GM12878 (cell line): ENCODE results near the gene CACNA2D4. TPM values are rescaled to one million over a fixed set of nuclear protein-coding genes. Genes with fewer than 3 reads are reported as not detected.

Experiments
- ATAC-seq: fragments of 200-7000 bp; cut with Tn5 transposase; 3 replicates; pipeline ENCODE4 v1.9.1; 2020; ENCODE audit warnings: mild to moderate bottlenecking, moderate library complexity
- BruUV-seq: library from RNA; stranded (reverse); fragments of 400-500 nt; replicated peaks from 2 replicates; lab custom pipeline; 2021; lab: Mats Ljungman, UMichigan
- CTCF ChIA-PET: fragments of 300-600 bp; sonication (Branson Sonifier 250); formaldehyde crosslinking; extraction: SDS; loops from one replicate; lab custom pipeline; 2021; ENCODE audit warnings: inconsistent platforms; lab: Yijun Ruan, JAX
- POLR2A ChIA-PET: fragments of 350-600 bp; formaldehyde crosslinking; extraction: SDS; loops from one replicate; lab custom pipeline; 2021; ENCODE audit warnings: inconsistent platforms; lab: Charles Lee
- RAD21 ChIA-PET: fragments of 300-600 bp; sonication (Branson Sonifier 250); formaldehyde crosslinking; loops from one replicate; lab custom pipeline; 2023; ENCODE audit warnings: antibody characterized with exemption; ENCODE audit not compliant: unreplicated experiment; lab: Charles Lee
- SMC1A ChIA-PET: fragments of 300-600 bp; sonication (Branson Sonifier 250); formaldehyde crosslinking; loops from one replicate; lab custom pipeline; 2023; ENCODE audit not compliant: unreplicated experiment, uncharacterized antibody; lab: Charles Lee
- DNase-seq: peaks from one replicate; pipeline ENCODE4 v3.0.0-alpha.2; 2011; ENCODE audit warnings: low read depth, low spot score
- FAIRE-seq: peaks from 3 replicates; lab custom pipeline; 2011; peaks lifted over from hg19 to GRCh38; lab: Jason Lieb, UNC
- H2AFZ ChIP-seq: 2 replicates; pipeline ENCODE4 v1.6.0; 2011; ENCODE audit warnings: low read depth, low read length, control low read depth; ENCODE audit not compliant: control insufficient read depth
- H3K27ac ChIP-seq: 2 replicates; pipeline ENCODE4 v1.5.1; 2011; ENCODE audit warnings: control low read depth; ENCODE audit not compliant: control insufficient read depth, insufficient read depth
- H3K27me3 ChIP-seq, 2 experiments: replicated peaks in 1 of 2; 2 replicates each; pipeline versions ENCODE4 v1.6.0 to v1.6.1; 2011; ENCODE audit warnings: low read length in 1 of 2; ENCODE audit not compliant: control insufficient read depth in 2 of 2, insufficient read depth in 2 of 2
- H3K36me3 ChIP-seq, 2 experiments: 2 replicates each; pipeline ENCODE4 v1.5.1; 2011; ENCODE audit warnings: low read length in 1 of 2; ENCODE audit not compliant: control insufficient read depth in 2 of 2, insufficient read depth in 2 of 2
- H3K4me1 ChIP-seq: 2 replicates; pipeline ENCODE4 v1.6.1; 2011; ENCODE audit warnings: mild to moderate bottlenecking, low read length, moderate library complexity, mixed read lengths; ENCODE audit not compliant: control insufficient read depth, insufficient read depth
- H3K4me2 ChIP-seq: 2 replicates; pipeline ENCODE4 v1.6.0; 2011; ENCODE audit warnings: control low read depth; ENCODE audit not compliant: control insufficient read depth, insufficient read depth
- H3K4me3 ChIP-seq: fragments of 200-600 bp; sonication (generic); 2 replicates; pipeline ENCODE4 v1.5.1; 2016
- H3K79me2 ChIP-seq: 2 replicates; pipeline ENCODE4 v1.6.0; 2011; ENCODE audit warnings: low read length; ENCODE audit not compliant: control insufficient read depth, insufficient read depth
- H3K9ac ChIP-seq: 2 replicates; pipeline ENCODE4 v1.8.0; 2011; ENCODE audit warnings: low read length, control low read depth, mixed read lengths; ENCODE audit not compliant: control insufficient read depth, insufficient read depth
- H3K9me3 ChIP-seq: replicated peaks from 3 replicates; pipeline ENCODE4 v1.5.1; 2011; ENCODE audit warnings: mild to moderate bottlenecking, low read length; ENCODE audit not compliant: control insufficient read depth, insufficient read depth
- H4K20me1 ChIP-seq: 2 replicates; pipeline ENCODE4 v1.6.0; 2011; ENCODE audit not compliant: control insufficient read depth, insufficient read depth
- BRCA1 ChIP-seq: IDR thresholded peaks from 2 replicates; pipeline ENCODE4 v1.6.1; 2011; ENCODE audit warnings: low read depth, low read length, improper control_type of control experiment
- CREB1 ChIP-seq: IDR thresholded peaks from 2 replicates; pipeline ENCODE4 v1.6.1; 2012; ENCODE audit warnings: low read depth, mild to moderate bottlenecking, inconsistent platforms
- EZH2 ChIP-seq: IDR thresholded peaks from 2 replicates; pipeline ENCODE4 v1.6.1; 2012; ENCODE audit warnings: low read depth, mild to moderate bottlenecking, control low read depth, inconsistent platforms, low read length, borderline replicate concordance; ENCODE audit not compliant: control insufficient read depth
- FOXM1 ChIP-seq: IDR thresholded peaks from 2 replicates; pipeline ENCODE4 v1.6.1; 2012; ENCODE audit warnings: low read depth, mild to moderate bottlenecking, inconsistent platforms, low read length, moderate library complexity
- MEF2B ChIP-seq: fragments of 450-650 bp; IDR thresholded peaks from 2 replicates; pipeline ENCODE4 v1.6.1; 2018; ENCODE audit warnings: mild to moderate bottlenecking, moderate library complexity; ENCODE audit not compliant: partially characterized antibody, poor library complexity, severe bottlenecking
- MTA2 ChIP-seq: fragments of 450-650 bp; IDR thresholded peaks from 2 replicates; pipeline ENCODE4 v1.6.1; 2016; ENCODE audit warnings: low read depth, mild to moderate bottlenecking, moderate library complexity
- SMAD5 ChIP-seq: IDR thresholded peaks from 2 replicates; pipeline ENCODE4 v1.6.1; 2016; ENCODE audit warnings: antibody characterized with exemption, low read depth
- WGBS: methylation state at CpG from one replicate; pipeline ENCODE4 v1.1.6; 2016; ENCODE audit warnings: low lambda C conversion rate; ENCODE audit not compliant: insufficient replicate concordance, insufficient coverage; ENCODE audit errors: missing lambda C conversion rate; 5-methylcytosine and 5-hydroxymethylcytosine counted together
- in situ Hi-C: fragments of 300-500 bp; cut with MboI; formaldehyde crosslinking; loops from 9 replicates; pipeline ENCODE4 v1.14.3; 2018; ENCODE audit warnings: mixed read lengths
- intact Hi-C: fragments of 100-400 bp; cut with micrococcal nuclease; formaldehyde crosslinking; loops from one replicate; pipeline ENCODE4 v1.14.2; 2022; ENCODE audit not compliant: unreplicated experiment
- polyA plus RNA-seq, 11 experiments: library from polyadenylated mRNA; depleted of rRNA in 4 of 11; unstranded in 6 of 11; stranded (reverse) in 5 of 11; fragments of >200 nt; fragmentation: Nextera tagmentation in 4 of 11; fragmentation: Illumina TruSeq in 1 of 11; extraction: Ambion mirVana in 4 of 11; extraction: Trizol in 1 of 11; gene quantifications; 1 replicate in 1 of 11; 2 replicates in 10 of 11; pipeline versions ENCODE4 v1.2.1 to v1.2.3, GENCODE V29; 2011 to 2016; ENCODE audit warnings: inconsistent platforms in 2 of 11, missing spikeins in 2 of 11, low read depth in 1 of 11
- total RNA-seq, 4 experiments: library from RNA; depleted of rRNA in 3 of 4; stranded (reverse); fragments of >200 nt in 3 of 4; fragmentation: Illumina TruSeq in 1 of 4; extraction: Trizol in 1 of 4; gene quantifications; 2 replicates each; pipeline versions ENCODE4 v1.2.1 to v1.2.3, GENCODE V29; 2013 to 2021
- TF ChIP-seq, protein P1 (sequence below): IDR thresholded peaks from 2 replicates; pipeline ENCODE4 v1.6.1; 2011; ENCODE audit warnings: low read depth, mild to moderate bottlenecking, low read length, moderate library complexity, borderline replicate concordance; ENCODE audit errors: extremely low read depth
- TF ChIP-seq, protein P2 (sequence below): IDR thresholded peaks from 2 replicates; pipeline ENCODE4 v1.6.1; 2012; ENCODE audit warnings: improper control_type of control experiment, low read depth, low read length; ENCODE audit not compliant: insufficient replicate concordance
- TF ChIP-seq, protein P3 (sequence below): IDR thresholded peaks from 2 replicates; pipeline ENCODE4 v1.6.1; 2011; ENCODE audit warnings: mild to moderate bottlenecking, low read depth, low read length, moderate library complexity; ENCODE audit not compliant: insufficient replicate concordance
- TF ChIP-seq, protein P4 (sequence below): fragments of 450-650 bp; IDR thresholded peaks from 2 replicates; pipeline ENCODE4 v1.6.1; 2017; ENCODE audit warnings: antibody characterized with exemption, mild to moderate bottlenecking, moderate library complexity

The CACNA2D4 gene
- total and polyA plus RNA-seq, 10 of the 15 experiments (the other 5 are each of a cell fraction or from before 2014, with no cell fraction given), result 0.03 to 1.0 (median 0.65) TPM

DNA sequence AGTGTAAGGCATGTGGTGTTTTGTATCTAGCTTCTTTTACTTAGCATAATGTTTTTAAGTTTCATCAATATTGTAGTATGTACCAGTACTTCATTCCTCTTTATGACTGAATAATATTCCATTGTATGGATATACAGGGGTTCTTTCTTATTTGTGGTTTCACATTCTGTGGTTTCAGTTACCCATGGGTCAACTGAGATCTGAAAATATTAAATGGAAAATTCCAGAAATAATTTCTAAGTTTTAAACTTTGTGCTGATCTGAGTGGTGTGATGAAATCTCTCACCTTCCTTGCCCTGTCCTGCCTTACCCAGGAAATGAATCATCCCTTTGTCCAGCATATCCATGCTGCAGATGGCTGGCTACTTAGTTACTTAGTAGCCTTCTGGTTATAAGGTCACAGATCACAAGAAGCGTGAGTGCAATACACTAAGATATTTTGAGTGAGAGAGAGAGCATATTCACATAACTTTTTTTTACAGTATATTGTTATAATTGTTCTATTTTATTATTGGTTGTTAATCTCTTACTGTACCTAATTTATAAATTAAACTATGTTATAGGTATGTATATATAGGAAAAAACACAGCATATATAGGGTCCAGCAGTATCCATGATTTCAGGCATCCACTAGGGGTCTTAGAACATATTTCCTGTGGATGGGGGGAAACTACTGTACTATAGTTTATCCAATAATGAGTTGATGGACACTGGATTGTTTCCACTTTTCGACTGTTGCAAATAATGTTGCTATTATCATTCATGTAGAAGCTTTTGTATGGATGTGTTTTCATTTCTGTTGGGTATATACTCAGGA, 157.7 kb downstream of the CACNA2D4 start:
- no peak for FAIRE-seq
- Histone ChIP-seq H3K27ac (no peak overlapping the region), H4K20me1 (no peaks in the 10 kb centered on the region), H3K9ac (no peak overlapping the region), H2AFZ (no peak overlapping the region), H3K9me3 (no peaks in the 10 kb centered on the region), H3K79me2 (peaks cover 1% of the 10 kb centered on the region), H3K27me3 (no peaks in the 10 kb centered on the region), H3K36me3 (peaks cover 0 to 12% of the 10 kb centered on the region in 2 experiments; a peak in 3 of 4 replicates), H3K4me1 (no peaks in the 10 kb centered on the region), H3K4me3 (no peak overlapping the region), H3K4me2 (no peak overlapping the region)
- no peak for DNase-seq
- in situ Hi-C loops (no loop called here), intact Hi-C loops (no loop called here)
- SMC1A ChIA-PET, result interaction anchor here (1.0 to 1.3 kb wide), 3 partner anchors 14 to 179 kb away, joined by 4 read pairs; no protein-coding TSS in a partner anchor
- POLR2A ChIA-PET, result no interaction called here
- ATAC-seq, result no peak
- WGBS, result 71% methylated on average over 2 of the region's 2 CpGs
- RAD21 ChIA-PET, result interaction anchor here (1.4 kb wide), 1 partner anchor 57 kb away, joined by 3 read pairs; no protein-coding TSS in a partner anchor
- BruUV-seq, result no TSS peak
- CTCF ChIA-PET, result interaction anchor here (1.2 to 2.0 kb wide), 2 partner anchors 8 to 126 kb away, joined by 3 to 10 read pairs; no protein-coding TSS in a partner anchor
- no peak for TF ChIP-seq BRCA1
- no peak for TF ChIP-seq FOXM1
- TF ChIP-seq, protein P1, sequence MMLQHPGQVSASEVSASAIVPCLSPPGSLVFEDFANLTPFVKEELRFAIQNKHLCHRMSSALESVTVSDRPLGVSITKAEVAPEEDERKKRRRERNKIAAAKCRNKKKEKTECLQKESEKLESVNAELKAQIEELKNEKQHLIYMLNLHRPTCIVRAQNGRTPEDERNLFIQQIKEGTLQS, result no peak
- no peak for TF ChIP-seq MTA2
- no peak for TF ChIP-seq CREB1
- TF ChIP-seq, protein P2, sequence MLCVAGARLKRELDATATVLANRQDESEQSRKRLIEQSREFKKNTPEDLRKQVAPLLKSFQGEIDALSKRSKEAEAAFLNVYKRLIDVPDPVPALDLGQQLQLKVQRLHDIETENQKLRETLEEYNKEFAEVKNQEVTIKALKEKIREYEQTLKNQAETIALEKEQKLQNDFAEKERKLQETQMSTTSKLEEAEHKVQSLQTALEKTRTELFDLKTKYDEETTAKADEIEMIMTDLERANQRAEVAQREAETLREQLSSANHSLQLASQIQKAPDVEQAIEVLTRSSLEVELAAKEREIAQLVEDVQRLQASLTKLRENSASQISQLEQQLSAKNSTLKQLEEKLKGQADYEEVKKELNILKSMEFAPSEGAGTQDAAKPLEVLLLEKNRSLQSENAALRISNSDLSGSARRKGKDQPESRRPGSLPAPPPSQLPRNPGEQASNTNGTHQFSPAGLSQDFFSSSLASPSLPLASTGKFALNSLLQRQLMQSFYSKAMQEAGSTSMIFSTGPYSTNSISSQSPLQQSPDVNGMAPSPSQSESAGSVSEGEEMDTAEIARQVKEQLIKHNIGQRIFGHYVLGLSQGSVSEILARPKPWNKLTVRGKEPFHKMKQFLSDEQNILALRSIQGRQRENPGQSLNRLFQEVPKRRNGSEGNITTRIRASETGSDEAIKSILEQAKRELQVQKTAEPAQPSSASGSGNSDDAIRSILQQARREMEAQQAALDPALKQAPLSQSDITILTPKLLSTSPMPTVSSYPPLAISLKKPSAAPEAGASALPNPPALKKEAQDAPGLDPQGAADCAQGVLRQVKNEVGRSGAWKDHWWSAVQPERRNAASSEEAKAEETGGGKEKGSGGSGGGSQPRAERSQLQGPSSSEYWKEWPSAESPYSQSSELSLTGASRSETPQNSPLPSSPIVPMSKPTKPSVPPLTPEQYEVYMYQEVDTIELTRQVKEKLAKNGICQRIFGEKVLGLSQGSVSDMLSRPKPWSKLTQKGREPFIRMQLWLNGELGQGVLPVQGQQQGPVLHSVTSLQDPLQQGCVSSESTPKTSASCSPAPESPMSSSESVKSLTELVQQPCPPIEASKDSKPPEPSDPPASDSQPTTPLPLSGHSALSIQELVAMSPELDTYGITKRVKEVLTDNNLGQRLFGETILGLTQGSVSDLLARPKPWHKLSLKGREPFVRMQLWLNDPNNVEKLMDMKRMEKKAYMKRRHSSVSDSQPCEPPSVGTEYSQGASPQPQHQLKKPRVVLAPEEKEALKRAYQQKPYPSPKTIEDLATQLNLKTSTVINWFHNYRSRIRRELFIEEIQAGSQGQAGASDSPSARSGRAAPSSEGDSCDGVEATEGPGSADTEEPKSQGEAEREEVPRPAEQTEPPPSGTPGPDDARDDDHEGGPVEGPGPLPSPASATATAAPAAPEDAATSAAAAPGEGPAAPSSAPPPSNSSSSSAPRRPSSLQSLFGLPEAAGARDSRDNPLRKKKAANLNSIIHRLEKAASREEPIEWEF, result no peak
- TF ChIP-seq, protein P3, sequence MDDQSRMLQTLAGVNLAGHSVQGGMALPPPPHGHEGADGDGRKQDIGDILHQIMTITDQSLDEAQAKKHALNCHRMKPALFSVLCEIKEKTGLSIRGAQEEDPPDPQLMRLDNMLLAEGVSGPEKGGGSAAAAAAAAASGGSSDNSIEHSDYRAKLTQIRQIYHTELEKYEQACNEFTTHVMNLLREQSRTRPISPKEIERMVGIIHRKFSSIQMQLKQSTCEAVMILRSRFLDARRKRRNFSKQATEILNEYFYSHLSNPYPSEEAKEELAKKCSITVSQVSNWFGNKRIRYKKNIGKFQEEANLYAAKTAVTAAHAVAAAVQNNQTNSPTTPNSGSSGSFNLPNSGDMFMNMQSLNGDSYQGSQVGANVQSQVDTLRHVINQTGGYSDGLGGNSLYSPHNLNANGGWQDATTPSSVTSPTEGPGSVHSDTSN, result no peak
- TF ChIP-seq, protein P4, sequence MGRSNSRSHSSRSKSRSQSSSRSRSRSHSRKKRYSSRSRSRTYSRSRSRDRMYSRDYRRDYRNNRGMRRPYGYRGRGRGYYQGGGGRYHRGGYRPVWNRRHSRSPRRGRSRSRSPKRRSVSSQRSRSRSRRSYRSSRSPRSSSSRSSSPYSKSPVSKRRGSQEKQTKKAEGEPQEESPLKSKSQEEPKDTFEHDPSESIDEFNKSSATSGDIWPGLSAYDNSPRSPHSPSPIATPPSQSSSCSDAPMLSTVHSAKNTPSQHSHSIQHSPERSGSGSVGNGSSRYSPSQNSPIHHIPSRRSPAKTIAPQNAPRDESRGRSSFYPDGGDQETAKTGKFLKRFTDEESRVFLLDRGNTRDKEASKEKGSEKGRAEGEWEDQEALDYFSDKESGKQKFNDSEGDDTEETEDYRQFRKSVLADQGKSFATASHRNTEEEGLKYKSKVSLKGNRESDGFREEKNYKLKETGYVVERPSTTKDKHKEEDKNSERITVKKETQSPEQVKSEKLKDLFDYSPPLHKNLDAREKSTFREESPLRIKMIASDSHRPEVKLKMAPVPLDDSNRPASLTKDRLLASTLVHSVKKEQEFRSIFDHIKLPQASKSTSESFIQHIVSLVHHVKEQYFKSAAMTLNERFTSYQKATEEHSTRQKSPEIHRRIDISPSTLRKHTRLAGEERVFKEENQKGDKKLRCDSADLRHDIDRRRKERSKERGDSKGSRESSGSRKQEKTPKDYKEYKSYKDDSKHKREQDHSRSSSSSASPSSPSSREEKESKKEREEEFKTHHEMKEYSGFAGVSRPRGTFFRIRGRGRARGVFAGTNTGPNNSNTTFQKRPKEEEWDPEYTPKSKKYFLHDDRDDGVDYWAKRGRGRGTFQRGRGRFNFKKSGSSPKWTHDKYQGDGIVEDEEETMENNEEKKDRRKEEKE, result no peak
- no peak for TF ChIP-seq MEF2B
- TF ChIP-seq SMAD5, result no peak
- no peak for TF ChIP-seq EZH2
